Measurements from ENCODE around the gene RAB34. TPM values are rescaled to one million over a fixed set of nuclear protein-coding genes. Genes with fewer than 3 reads are reported as not detected.
A peak's percentile ranks its signal among the peaks of the same experiment; 100 is the strongest.

The RAB34 gene
- total RNA-seq (2014; rRNA removed) = 396 and 449 TPM in 2 replicates
- 247 TPM for polyA plus RNA-seq (2012)

- DNase-seq (ENCODE audit: low read depth) = peak; percentile 81
Observed at GRCh38 chr17:28717578-28718332, at the start of gene RAB34. Gene RAB34, minus strand, starts transcription at chr17:28717868. Its CDS starts 602 bp downstream, at chr17:28717266.

GRCh38 chr17:28765038-28765437, 47.4 kb upstream of the RAB34 start:
- peak; percentile 26 for DNase-seq (ENCODE audit: low read depth)

- DNase-seq (ENCODE audit: low read depth) = peak; percentile 76
Observed at GRCh38 chr17:28763804-28764266, 46.2 kb upstream of the RAB34 start.

GRCh38 chr17:28763137-28763799, 45.6 kb upstream of the RAB34 start:
- DNase-seq (ENCODE audit: low read depth) = no peak

- no peak for DNase-seq (ENCODE audit: low read depth)
Observed at GRCh38 chr17:28760601-28761562, 43.2 kb upstream of the RAB34 start.

GRCh38 chr17:28759256-28759865, 41.7 kb upstream of the RAB34 start:
- no peak for DNase-seq (ENCODE audit: low read depth)

- no peak for DNase-seq (ENCODE audit: low read depth)
Observed at GRCh38 chr17:28758411-28759121, 40.9 kb upstream of the RAB34 start.

- no peak for DNase-seq (ENCODE audit: low read depth)
Observed at GRCh38 chr17:28756049-28756804, 38.6 kb upstream of the RAB34 start.

GRCh38 chr17:28755486-28755885, 37.8 kb upstream of the RAB34 start:
- peak; percentile 61 for DNase-seq (ENCODE audit: low read depth)

- no peak for DNase-seq (ENCODE audit: low read depth)
Observed at GRCh38 chr17:28751600-28752366, 34.1 kb upstream of the RAB34 start.

- peak; percentile 86 for DNase-seq (ENCODE audit: low read depth)
Observed at GRCh38 chr17:28750178-28751047, 32.7 kb upstream of the RAB34 start.

- DNase-seq (ENCODE audit: low read depth) = no peak
Observed at GRCh38 chr17:28749516-28750177, 32.0 kb upstream of the RAB34 start.

GRCh38 chr17:28748852-28749515, 31.3 kb upstream of the RAB34 start:
- DNase-seq (ENCODE audit: low read depth) = no peak

- DNase-seq (ENCODE audit: low read depth) = no peak
Observed at GRCh38 chr17:28747801-28748750, 30.4 kb upstream of the RAB34 start.

- no peak for DNase-seq (ENCODE audit: low read depth)
Observed at GRCh38 chr17:28747051-28747691, 29.5 kb upstream of the RAB34 start.

Measured in LHCN-M2 (cell line).